HTR-8/SVneo (cell line): ENCODE results near the gene PAOX.
"Not testable (repeated sequence)": the region's sequence is repeated elsewhere in the genome, so short reads cannot be mapped to it uniquely, and the experiment has no call there.

Experiments used
- DNase-seq: peaks from one replicate; pipeline ENCODE4 v3.0.0; 2011; ENCODE audit warnings: low spot score, mixed read lengths; ENCODE audit not compliant: insufficient read length
- FAIRE-seq: peaks from 2 replicates; lab custom pipeline; 2011; peaks lifted over from hg19 to GRCh38; lab: Jason Lieb, UNC

Gene PAOX

DNA sequence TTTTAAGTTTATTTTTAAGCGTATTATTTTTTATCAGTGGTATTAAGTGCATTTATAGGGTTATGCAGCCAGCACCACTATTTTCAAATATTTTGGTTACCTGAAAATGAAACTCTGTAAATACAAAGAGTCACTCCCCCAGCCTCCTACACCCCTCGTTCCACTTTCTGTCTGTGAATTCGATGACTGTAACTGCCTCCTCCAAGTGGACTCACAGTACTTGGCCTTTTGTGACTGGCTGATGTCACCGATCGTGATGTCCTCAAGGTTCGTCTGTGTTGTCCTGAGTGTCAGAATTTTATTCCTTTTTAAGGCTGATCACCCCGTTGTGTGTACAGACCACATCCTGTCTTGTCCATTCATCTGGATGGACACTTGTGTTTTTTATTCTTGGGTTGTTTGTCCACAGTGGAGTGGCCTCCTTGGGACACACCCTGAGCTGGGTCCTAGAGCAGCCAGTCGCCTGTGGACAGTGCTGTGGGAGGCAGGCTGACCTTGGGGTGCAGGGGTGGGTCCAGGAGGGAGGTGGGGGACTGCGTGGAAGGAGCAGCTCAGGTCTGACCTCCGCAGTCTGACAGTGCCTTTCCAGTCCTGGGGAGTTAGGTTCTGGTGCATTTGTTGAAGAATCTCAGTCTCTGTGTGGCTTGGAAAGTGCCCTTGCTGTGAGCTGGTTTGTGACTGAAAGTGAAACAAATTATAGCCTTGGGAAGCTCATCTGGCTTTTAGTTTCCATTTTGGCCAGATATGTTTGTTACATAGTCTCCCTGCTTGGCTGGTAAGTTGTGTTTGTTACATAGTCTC is 21.8 kb downstream of the PAOX start:
- DNase-seq (no peak), FAIRE-seq (no peak)

DNA sequence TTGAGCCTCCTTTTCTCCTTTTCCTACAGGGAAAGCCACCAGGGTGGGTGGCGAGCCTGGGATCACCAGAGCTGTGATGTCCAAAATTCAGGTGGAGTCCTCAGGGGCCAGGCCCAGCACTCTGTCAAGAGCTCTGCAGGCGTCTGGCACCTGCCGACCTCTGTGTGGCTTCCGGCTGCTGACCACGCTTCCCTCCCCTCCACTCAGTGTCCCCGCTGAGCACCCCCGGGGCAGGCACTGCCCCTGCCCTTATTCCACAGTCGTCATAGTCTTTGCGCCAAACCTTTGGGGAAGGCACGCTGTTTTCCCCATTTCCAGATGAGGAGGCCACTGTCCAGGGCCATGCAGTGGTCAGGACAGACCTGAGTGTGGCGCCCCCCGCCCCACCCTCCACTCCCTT is 22.4 kb downstream of the PAOX start:
- DNase-seq (no peak), FAIRE-seq (no peak)

DNA sequence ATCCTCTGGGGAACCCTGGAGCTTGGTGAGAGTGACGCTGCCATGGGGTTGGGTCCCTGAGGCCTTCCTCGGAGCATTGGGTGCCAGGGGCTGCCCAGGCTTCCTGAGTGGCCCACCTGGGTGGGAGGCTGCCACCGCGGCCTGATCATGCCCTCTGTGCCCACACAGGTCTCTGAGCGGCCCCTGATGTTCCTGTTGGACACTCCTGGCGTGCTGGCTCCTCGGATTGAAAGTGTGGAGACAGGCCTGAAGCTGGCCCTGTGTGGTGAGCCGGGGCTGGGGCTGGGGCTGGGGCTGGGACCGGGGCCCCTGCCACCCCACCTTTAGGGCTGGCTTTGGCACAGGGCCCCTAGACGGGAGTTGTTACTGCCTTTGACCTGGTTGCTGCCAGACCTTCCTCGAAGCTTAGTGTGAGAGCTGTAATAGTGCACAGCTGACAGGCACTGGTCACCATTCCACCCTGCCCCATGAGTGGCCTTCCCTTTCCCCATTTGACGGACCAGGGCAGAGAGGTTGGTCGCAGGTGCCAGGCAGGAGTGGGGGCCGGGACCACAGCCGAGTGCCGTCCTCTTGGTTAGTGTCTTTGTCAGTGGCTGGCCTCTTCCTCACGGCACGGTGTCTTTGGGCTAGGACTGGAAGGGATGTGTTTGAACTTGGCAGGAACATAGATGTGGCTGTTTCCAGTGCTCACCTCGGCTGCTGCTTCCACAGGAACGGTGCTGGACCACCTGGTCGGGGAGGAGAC is 23.1 kb downstream of the PAOX start:
- DNase-seq, result no peak
- no peak for FAIRE-seq

DNA sequence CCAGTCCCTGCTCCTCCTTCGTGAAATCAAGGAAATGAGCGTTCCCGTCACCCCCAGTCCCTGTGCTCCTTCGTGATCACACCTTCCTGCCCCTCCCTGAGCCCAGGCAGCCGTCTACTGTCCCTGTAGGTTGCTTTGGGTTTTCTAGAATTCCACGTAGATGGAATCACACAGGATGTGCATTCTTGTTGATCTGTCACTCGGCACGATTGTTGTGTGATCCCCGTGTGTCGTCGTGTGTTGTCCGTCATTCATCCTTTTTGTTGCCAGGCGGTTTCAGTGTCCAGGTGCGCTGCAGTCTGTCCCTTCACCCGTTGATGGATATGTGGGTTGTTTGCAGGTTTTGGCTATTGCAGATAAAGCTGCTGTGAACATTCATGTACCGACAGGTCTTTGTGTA is 24.3 kb downstream of the PAOX start:
- DNase-seq, result no peak
- no peak for FAIRE-seq

DNA sequence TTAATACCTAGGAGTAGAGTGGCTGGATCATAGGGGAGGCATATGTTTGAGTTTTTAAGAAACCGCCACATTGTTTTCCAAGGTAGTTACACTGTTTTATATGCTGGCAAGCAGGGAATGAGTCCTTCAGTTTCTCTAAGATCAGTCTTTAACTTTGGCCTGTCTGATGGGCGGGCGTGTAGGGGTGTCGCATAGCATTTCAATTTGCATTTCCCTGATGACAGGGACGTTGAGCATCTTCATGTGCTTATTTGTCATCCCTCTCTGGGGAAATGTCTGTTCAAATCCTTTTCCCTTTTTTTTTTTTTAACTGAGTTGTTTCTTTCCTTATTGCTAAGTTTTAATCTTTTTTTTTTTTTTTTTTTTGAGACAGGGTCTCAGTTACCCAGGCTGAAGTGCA is 24.7 kb downstream of the PAOX start:
- no peak for FAIRE-seq

DNA sequence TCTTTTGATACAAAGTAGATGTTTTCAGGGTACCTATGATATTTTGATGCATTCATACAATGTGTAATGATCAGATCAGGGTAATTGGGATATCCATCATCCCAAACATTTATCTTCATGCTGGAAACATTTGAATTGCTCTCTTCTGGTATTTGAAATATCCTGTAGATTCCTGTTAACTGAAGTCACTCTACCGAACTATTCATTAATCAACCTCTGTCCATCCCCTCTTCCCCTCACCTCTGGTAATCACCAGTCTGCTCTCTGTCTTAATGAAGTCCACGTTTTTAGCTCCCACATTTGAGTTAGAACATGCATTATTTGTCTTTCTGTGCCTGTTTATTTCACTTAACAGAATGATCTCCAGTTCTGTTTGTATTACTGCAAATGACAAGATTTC is 26.2 kb downstream of the PAOX start:
- FAIRE-seq (no peak), DNase-seq (no peak)

More for the DNA sequence above, 24.7 kb downstream of the PAOX start:
- DNase-seq, result no peak

DNA sequence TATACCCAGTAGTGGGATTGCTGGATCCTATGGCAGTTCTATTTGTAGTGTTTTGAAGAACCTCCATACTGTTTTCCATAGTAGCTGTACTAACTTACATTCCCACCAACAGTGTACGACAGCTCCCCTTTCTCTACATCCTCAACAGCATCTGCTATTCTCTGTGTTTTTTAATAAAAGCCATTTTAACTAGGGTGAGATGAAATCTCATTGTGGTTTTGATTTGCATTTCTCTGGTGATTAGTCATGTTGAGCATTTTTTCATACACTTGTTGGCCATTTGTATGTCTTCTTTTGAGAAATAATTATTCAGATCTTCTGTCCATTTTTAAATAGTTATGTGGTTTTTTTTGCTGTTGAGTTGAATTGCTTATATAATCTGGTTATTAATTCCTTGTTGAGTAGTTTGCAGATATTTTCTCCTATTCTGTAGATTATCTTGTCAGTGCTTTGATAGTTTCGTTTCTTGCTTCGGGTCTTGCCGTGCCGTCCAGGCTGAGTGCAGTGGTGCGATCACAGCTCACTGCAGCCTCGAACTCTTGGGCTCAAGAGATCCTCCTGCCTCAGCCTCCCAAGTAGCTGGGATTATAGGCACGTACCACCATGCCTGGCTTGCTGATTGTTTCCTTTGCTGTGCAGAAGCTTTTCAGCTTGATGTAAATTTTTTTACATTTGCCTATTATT is 26.9 kb downstream of the PAOX start:
- FAIRE-seq (no peak), DNase-seq (no peak)

DNA sequence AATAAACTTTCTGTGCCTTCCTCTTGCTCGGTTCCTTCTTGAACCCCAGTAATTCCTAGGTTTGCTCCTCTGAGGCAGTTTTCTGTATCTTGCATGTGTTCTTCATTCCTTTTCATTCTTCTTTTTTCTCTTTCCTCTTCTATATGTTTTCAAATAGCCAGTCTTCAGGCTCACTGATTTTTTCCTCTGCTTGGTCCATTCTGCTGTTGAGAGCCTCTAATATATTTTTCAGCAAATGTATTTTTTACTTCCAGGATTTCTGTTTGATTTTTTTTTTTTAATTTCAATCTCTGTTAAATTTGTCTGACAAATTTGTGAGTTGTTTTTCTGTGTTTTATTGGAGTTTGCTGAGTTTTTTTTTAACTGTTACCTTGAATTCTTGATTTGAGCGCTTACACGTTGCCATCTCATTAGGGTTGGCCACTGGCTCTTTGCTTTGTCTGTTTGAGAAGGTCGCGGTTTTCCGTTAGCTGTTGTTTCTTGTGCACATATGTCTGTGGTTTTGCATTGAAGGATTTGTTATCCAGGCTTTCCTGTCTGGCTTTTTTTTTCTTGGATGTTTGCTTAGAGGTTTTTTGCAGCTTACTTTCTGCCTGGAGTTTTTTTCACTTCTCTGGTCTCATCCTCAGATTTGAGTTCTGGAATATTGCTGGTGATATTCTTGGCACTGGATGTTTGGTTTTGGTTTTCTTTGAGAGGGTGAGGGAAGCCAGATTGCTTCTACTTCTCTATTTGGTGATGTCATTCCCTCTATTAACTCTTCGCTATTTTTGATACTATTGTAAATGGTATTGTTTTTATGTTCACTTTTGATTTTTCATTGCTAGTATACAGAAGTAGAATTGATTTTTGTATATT is 32.7 kb downstream of the PAOX start:
- DNase-seq, result no peak
- no peak for FAIRE-seq

DNA sequence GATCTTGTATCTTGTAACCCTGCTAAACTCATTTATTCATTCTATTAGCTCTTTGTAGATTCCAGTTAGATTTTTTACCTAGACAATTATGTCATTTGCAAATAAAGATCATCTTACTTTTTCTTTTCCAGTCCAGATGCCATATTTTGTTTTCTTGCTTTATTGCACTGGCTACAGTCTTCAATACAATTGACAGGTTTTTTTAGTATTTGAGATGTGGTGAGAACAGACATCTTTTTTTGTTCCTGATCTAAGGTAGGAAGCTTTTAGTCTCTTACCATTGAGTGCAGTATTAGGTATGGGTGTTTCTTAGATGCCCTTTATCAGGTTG is 33.3 kb downstream of the PAOX start:
- FAIRE-seq (no peak), DNase-seq (no peak)

DNA sequence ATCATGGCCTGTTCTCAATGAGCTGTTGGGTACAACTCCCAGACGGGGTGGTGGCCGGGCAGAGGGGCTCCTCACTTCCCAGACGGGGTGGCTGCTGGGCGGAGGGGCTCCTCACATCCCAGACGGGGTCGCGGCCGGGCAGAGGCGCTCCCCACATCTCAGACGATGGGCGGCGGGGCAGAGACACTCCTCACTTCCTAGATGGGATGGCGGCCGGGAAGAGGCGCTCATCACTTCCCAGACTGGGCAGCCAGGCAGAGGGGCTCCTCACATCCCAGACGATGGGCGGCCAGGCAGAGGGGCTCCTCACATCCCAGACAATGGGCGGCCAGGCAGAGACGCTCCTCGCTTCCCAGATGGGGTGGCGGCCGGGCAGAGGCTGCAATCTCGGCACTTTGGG is 35.3 kb downstream of the PAOX start:
- DNase-seq, FAIRE-seq: not testable (repeated sequence)

DNA sequence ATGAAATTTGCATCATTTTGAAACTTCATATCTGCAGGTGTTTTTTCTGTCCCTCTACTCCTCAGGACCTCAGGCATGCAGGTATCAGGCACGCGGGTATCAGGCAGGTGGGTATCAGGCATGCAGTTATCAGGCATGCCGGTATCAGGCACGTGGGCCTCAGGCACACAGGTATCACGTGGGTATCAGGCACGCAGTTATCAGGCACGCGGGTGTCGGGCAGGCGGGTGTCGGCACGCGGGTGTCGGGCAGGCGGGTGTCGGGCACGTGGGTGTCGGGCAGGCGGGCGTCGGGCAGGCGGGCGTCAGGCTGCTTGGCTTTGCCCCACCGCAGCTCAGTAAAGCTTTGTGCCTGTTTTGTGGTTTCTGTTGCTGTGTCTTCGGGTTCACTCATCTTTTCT is 36.7 kb downstream of the PAOX start:
- FAIRE-seq, result no peak
- DNase-seq, result no peak

DNA sequence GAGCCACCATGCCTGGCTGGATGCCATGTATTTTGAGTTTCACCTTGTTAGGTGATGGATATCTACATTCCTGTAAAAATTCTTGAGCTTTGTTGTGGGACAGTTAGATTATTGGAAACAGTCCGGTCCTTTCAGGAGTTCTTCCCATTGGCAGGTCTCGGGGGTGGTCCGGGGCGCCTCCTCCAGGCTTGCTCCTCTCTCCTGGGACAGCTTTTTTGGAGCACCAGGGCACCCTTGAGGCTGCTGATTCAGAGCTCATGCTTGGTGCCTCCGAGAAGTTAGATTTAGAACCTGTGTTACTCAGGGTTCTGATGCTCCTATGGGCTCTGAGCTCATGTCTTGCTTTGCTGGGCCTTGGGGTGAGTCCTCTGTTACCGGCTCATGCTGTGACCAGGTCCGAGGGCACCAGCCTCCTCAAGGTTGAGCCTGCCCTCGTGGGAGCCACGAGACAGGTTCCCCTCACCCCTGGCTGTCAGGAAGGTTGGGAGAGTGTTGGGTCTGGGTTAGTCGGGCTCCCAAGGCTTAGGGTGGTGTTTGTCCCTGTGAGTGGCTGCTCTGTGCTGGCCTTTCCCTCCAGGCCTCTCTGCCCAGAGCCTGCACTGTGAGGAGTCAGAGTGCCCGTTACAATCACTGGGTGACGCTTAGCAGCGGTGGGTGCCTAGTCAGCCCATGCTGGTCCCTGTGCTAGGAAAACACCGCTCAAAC is 39.4 kb downstream of the PAOX start:
- FAIRE-seq, result no peak

DNA sequence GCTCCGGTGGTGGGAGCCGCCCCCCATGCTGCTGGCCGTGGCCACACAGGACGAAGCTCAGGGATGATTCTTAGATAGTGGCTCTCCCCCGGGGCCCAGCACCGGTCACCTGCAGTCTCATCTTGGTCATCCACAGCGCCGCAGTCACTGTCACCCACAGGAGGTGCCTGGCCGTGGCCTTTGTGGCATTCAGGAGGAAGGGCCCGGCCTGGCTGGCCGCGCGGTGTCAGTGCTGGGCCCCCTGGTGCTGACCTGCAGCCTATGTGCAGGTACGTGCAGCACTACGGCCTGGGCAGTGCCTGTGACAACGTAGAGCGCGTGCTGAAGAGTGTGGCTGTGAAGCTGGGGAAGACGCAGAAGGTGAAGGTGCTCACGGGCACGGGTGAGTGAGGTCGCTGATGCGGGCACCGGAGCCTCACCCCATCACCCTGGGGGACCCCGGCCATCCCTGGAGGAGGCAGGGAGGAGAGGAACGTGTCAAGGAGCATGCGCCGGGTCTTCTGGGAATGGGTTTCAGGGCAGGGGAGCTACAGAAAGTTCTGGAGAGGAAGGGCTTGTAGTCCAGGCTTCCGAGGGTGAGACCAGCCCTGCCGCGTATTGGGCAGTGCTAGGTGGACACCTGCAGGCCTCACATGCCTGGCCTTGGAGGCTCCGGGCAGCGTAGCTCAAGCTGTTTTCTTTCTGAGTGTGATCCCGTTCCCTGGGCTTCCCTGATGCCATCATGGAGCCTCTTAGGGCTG is 40.3 kb downstream of the PAOX start:
- FAIRE-seq, result no peak
- no peak for DNase-seq

More for the DNA sequence above, 39.4 kb downstream of the PAOX start:
- no peak for DNase-seq

DNA sequence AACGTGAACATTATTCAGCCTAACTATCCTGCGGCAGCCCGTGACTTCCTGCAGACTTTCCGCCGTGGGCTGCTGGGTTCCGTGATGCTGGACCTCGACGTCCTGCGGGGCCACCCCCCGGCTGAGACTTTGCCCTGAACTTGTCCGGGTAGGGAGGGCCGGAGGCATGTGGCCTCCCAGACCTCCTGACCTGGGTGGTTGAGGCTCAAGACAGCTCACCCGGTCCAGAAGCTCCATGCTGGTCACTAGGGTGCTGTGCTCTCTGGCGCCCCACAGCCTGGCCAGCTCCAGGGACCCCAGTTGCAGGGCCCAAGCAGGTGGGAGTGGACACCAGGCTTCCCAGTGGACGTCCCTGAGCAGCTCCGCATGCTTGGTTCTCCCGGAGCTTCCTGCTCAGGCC is 41.0 kb downstream of the PAOX start:
- FAIRE-seq (no peak), DNase-seq (no peak)

DNA sequence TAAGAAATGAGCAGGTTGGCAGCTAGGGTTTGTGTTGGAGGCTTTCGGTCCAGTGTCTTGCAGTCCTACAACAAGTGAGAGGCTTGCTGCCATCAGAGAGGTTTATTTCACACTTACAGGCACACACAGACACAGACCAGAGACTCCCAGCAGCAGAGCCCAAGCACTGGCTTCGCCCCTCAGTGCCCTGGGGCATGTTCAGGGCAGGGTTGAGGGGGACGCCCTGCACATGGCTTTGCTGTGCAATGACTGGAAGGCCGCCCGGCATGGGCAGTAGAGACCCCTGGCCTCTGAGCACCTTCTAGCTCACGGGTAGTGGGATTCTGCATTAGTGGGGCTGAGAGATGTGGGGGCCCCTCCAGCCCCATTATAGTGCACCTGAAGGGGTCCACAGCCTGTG is 41.5 kb downstream of the PAOX start:
- FAIRE-seq (no peak), DNase-seq (no peak)

DNA sequence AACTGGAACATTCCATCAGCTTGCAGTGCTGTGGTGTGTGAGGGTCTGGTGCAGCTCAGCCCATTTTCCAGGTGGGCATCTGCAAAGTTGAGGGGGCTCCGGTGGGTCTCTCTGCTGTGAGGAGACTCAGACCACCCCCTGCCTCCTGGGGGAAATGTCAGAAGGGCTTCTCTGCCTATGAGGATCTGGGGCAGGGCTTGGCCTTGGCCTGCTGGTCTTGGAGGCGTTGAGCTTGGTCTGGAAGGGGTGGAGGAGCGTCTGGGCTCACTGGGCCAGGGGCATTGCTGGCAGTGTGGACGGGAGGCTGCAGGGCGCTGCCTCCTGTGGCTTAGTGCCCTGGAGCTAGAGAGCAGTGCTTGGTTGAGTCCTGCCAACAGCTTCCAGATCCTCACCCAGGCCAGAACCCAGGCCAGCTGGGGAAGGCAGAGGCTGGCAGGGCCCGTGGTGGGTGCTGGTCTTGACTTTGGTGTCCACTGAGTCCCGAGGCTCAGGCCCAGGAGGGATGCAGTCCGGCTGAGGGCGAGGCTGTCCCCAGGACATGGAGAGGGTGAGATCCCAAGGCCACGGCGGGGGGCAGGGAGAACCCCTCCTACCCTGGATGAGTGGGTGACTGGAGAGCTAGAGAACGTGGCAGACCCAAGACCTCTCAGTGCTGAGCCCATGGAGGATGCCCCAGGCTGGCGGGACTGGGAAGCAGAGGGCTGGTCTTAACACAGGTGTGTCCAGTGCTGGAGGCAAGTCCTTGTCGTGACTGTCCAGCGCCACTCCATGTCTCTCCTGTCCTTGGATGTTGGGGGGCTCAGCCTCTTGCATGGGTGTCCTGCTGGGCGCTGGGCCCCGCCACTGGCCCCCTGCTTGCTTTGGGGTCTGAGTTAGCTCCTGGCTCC is 42.5 kb downstream of the PAOX start:
- FAIRE-seq (no peak), DNase-seq (no peak)

DNA sequence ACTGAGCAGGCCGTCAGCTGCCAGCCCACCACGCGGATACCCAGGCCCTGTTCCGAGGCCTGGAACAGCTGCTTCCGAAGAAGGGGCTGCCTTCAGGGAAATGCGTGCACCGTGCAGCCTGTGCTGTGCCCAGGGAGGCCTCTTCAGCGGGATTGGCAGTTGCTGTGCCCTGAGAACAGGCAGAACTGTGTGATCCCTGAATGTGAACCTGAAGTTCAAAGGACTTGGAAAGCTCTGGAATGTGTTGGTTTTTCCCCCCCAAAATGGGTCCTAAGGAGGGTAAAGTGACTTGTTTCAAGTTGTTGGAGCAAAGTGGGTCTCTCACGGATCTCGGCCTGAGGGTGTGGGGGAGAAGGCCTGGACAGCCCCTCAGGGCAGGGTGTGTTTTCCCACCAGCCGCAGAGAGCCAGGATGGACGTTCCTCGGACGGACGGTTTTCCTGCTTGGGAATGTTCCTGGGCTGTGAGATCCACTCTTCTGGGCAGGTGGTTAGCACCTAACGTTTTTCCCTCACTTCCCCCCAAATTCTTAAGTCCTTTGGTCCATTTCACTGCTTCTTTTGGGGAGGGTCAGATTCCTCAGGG is 43.3 kb downstream of the PAOX start:
- FAIRE-seq, result no peak
- DNase-seq, result no peak
